ENCODE measurements around the gene MDH1.
"Not testable (repeated sequence)": the region's sequence is repeated elsewhere in the genome, so short reads cannot be mapped to it uniquely, and the experiment has no call there.

MDH1 gene

DNA sequence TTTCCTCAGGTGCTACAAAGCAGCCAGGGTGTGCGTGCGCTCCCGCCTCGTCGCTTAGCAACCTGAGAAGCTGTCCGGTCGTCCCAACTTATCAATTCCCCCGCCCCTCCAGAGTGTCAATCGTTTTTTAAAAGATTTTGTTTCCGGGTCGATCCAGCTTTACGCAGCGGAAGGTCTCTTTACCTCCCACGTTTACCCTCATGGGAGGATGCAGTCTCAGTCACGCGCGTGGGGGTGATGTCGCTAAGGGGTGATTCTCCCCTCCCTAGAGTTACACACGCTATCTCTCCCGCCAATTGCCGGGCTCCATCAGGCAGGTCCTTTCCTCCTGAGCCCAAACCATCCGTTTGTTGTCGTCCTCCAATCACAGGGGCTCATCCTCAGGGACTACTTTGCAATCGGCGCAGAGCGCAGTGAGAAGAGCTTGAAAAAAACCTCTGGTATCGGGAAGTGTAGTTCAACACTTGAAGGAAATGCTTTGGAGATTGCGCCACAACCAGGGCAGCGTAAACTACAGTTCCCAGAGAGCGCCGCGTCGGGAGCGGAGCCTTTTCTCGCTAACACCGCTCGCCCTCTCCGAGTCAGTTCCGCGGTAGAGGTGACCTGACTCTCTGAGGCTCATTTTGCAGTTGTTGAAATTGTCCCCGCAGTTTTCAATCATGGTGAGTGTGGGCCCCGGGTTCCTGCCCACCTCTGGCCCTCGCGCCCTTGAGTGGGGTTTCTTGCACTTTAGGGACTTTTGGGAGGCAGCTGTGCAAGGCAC is at the start of gene MDH1, which contains the start of gene WDPCP:
Gene MDH1 (plus strand): TSS at position 579 of the 763 bp plus-strand sequence. CDS start 81 bp downstream, at position 660.
Gene WDPCP (minus strand): TSS at position 93 of the 763 bp plus-strand sequence. CDS start 206 bp downstream, outside the sequence.
- DNase-seq (ENCODE audit: low read depth, low spot score) = peak; percentile 99

DNA sequence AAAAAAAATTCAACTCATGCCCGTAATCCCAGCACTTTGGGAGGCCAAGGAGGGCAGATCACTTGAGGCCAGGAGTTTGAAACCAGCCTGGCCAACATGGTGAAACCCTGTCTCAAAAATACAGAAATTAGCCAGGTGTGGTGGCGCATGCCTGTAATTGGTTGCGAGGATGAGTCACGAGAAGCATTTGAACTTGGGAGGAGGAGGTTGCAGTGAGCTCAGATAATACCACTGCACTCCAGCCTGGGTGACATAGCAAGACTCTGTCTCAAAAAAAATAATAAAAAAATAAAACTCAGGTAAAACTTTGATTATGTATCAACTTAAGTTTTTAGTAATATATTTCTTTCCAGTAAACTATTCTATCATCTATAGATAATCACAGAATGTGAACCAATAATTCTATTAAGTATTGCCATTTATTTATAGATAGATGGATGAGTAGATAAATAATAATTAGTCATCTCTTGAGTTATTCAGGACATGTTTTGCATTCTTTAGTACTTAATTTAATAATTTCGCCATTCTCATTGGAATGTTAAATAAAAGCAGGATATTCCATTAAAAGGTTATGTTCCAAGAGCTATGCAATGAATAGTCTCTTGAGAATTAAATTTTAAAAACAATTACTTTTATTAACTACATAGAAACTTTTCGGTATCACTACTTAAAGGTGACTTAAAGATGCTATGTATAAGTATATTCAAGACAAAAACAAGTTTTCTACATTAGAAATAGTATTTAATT is 49.2 kb upstream of the MDH1 start:
- DNase-seq (ENCODE audit: low read depth, low spot score) = no peak

- no peak for DNase-seq (ENCODE audit: low read depth, low spot score)
Measured at GRCh38 chr2:63544017-63544627, 44.6 kb upstream of the MDH1 start.

- DNase-seq (ENCODE audit: low read depth, low spot score) = no peak
Measured at GRCh38 chr2:63545023-63545422, 43.7 kb upstream of the MDH1 start.

DNA sequence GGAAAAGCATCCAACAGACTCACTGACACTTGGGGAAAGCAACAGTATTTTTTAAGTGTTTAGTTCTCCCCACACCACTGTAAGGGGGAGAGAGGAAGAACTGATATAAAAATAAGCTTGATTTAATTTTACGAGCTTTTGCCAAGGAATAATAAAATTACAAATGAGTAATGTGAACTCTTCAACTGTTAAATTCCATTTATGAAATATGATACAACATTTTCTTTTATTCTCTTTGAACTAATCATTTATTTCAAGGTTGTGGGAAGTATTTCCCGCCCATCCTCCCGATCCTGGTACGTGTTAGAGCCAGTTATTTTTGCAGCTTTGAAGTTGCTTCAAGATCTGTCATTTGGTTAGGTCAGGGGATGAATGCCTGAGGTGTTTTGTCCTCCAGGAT is 35.7 kb upstream of the MDH1 start:
- no peak for DNase-seq (ENCODE audit: low read depth, low spot score)

GRCh38 chr2:63555299-63555698 is 33.5 kb upstream of the MDH1 start:
- DNase-seq (ENCODE audit: low read depth, low spot score) = no peak

DNA sequence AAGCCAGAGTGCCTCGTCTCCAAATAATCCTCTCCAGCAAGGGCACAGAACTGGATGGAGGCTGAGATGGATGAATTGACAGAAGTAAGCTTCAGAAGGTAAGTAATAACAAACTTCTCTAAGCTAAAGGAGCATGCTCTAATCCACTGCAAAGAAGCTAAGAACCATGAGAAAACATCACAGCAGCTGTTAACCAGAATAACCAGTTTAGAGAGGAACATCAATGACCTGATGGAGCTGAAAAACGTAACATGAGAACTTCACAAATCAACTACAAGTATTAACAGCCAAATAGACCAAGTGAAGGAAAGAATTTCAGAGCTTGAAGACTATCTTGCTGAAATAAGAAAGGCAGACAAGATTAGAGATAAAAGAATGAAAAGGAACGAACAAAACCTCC is 32.8 kb upstream of the MDH1 start:
- DNase-seq (ENCODE audit: low read depth, low spot score) = no peak

- DNase-seq (ENCODE audit: low read depth, low spot score) = not testable (repeated sequence)
Measured at GRCh38 chr2:63557819-63558218, 30.9 kb upstream of the MDH1 start.

DNA sequence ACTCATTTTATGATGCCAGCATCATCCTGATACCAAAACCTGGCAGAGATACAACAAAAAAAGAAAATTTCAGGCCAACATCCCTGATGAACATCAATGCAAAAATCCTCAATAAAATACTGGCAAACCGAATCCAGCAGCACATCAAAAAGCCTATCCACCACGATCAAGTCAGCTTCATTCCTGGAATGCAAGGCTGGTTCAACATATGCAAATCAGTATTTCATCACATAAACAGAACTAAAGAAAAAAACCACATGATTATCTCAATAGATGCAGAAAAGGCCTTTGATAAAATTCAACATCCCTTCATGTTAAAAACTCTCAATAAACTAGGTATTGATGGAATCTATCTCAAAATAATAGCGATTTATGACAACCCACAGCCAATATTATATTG is 29.8 kb upstream of the MDH1 start:
- not testable (repeated sequence) for DNase-seq (ENCODE audit: low read depth, low spot score)

DNA sequence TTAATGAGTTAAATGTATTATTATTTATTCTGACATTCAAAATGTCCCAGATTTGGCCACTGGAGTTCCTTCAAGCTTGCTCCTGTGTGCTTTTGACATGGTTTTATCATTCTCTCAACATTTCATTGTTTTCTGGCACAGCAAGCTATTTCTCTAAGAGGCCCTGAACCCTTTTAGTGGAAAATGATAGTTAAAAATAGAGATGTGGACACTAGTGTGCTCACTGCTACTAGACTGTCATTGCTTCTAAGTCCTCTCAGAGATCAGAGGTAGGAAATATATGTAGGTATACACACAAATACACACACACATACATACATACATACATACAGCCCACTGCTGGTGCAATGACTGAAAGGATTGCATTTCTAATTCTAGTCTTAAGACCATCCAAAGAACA is 26.0 kb upstream of the MDH1 start:
- no peak for DNase-seq (ENCODE audit: low read depth, low spot score)

DNA sequence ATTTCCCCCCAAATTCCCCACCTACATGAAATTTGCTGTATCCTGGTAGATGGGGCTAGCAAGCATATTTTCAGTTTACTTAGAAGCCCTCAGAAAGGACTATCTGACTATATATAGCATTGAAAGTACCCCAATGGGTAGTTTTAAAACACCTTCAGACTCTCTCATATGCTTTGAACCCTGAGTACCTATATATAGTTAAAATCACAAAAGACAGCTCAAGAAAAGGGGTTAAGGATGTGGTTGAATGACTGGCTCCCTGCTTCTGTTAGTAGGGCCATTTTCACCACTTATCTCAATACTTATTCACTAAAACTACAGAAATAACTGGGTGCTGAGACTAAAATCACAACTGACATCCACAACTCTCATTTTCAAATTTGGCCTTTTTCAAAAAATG is 19.0 kb upstream of the MDH1 start:
- no peak for DNase-seq (ENCODE audit: low read depth, low spot score)

DNA sequence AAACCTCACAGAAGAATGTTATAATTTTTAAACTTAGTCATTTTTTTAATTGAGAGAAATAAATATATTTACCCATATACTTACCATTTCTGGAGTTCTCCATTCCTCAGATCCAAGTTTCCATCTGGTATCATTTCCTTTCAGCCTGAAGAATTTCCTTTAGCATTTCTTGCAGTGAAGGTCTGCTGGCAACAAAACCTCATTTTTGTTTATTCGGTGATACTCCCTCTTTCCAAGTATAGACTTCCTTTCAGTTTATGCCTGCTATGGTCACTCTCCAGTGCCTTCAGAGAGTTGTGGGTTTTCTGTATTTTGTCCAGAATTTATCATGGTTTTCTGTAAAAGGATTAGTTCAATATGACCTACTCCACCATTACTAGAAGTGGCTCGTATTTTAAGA is 17.5 kb upstream of the MDH1 start:
- DNase-seq (ENCODE audit: low read depth, low spot score) = no peak

DNA sequence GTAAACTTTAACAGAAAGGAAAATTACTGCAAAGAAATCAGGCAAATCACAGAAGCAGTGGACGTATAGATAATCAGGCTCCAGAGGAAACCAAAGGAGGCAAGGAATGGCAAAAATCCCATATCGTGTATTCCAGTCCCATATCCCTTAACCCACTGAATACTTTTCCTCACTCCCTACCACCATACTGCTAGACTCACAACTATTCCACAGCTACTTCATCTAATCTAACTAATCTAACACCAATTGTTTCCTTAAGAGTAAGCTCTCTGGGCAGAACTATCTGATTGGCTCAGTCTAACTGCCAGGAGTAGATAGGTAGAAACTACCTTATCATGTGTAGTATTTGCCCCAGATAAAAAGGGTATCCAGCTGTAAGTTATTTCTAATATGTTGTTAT is 16.8 kb upstream of the MDH1 start:
- DNase-seq (ENCODE audit: low read depth, low spot score) = no peak

GRCh38 chr2:63573026-63573425 is 15.7 kb upstream of the MDH1 start:
- not testable (repeated sequence) for DNase-seq (ENCODE audit: low read depth, low spot score)

- not testable (repeated sequence) for DNase-seq (ENCODE audit: low read depth, low spot score)
Measured at GRCh38 chr2:63573726-63574345, 14.9 kb upstream of the MDH1 start.

DNA sequence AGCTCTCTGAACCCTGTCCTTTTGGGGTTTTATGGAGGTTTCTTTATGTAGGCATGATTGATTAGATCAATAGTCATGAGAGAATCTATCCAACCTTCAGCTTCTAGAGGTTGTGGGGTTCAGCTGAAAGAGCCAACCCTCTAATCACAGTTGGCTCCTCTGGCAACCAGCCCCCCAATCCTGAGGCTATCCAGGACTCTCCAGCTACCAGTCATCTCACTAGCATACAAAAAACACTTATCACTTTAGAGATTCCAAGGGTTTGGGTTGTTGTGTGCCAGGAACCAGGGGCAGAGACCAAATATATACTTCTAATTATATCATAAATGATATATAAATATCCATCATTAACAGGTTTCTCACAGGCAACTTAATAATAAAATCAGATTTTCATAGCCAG is 12.2 kb upstream of the MDH1 start:
- DNase-seq (ENCODE audit: low read depth, low spot score) = no peak

DNA sequence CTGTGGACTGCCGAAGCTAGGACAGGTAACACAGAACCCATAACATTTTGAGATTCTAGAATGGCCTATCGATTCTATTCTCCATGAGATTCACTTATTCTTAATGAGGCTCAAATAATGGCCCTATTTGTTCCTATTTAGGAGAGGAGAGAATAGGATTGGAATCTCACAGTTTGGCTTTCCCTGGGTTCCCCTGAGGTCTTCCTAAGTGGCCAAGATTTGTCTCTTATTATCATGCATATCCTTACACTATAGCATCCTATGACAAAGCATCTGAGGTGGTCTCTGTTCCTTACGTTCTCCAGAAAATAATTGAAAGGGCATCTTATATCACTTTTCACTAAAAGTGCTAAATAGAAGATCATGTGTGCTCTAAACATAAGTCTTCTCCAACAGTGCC is 10.0 kb upstream of the MDH1 start:
- no peak for DNase-seq (ENCODE audit: low read depth, low spot score)

- no peak for DNase-seq (ENCODE audit: low read depth, low spot score)
Measured at GRCh38 chr2:63580651-63581297, 8.0 kb upstream of the MDH1 start.

DNA sequence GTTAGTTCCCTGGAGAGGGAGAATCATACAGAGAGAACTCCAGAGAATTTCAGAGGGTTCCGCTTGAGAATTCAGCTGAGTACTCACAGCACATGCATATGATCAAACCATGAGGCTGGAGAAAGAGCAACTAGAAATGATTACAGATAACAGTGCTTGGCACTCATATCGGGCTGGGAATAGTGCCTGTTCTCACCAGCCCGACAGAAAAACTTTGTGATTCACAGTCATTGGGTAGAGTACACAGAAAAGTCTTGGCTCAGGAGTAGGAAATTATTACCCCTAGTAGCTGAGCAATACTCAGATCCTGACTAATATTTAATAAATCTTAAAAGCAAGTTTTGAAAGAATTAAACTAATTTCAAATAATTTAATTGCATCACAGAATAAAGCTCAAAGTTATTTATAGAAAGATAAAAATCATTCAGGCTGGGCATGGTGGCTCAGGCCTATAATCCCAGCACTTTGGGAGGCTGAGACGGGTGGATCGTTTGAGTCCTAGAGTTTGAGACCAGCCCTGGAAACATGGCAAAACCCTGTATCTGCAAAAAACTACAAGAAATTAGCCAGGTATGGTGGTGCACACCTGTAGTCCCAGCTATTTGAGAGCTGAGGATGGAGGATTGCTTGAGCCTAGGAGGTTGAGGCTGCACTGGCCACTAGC is 7.3 kb upstream of the MDH1 start:
- no peak for DNase-seq (ENCODE audit: low read depth, low spot score)

- no peak for DNase-seq (ENCODE audit: low read depth, low spot score)
Measured at GRCh38 chr2:63582873-63583272, 5.9 kb upstream of the MDH1 start.

GRCh38 chr2:63587814-63588384 is 864 bp upstream of the MDH1 start:
- no peak for DNase-seq (ENCODE audit: low read depth, low spot score)
